ENCODE measurements around the gene OR5AN1. TPM values are rescaled to one million over a fixed set of nuclear protein-coding genes. Genes with fewer than 3 reads are reported as not detected.

Gene OR5AN1
- total and polyA plus RNA-seq, 4 donors = 0.06 to 0.25 TPM; not detected in 2

Other genes with a start within 250 kb of the OR5AN1 start
- gene FAM111A, start 216.0 kb upstream of the OR5AN1 start, total RNA-seq = 10 to 100 TPM; 20.9 to 27.0 TPM
- 1 to 10 TPM; 5.9 to 7.6 TPM for gene FAM111A, start 216.0 kb upstream of the OR5AN1 start, polyA plus RNA-seq
- 10 to 100 TPM; 10.6 to 21.4 TPM for gene DTX4, start 186.8 kb upstream of the OR5AN1 start, total RNA-seq
- 10 to 100 TPM in 1 of 2 donors, 1 to 10 TPM in 1; 7.5 to 17.9 TPM for gene DTX4, start 186.8 kb upstream of the OR5AN1 start, polyA plus RNA-seq
- gene MPEG1, start 146.0 kb upstream of the OR5AN1 start, total RNA-seq = 10 to 100 TPM; 21.1 to 27.2 TPM
- 10 to 100 TPM in 1 of 2 donors, 1 to 10 TPM in 1; 3.2 to 12.8 TPM for gene MPEG1, start 146.0 kb upstream of the OR5AN1 start, polyA plus RNA-seq
- gene OR5A2, start 67.5 kb downstream of the OR5AN1 start, total RNA-seq = not detected
- gene OR5A2, start 67.5 kb downstream of the OR5AN1 start, polyA plus RNA-seq = not detected
- gene OR5A1, start 77.6 kb downstream of the OR5AN1 start, total RNA-seq = not detected
- not detected for gene OR5A1, start 77.6 kb downstream of the OR5AN1 start, polyA plus RNA-seq
- gene OR4D6, start 98.1 kb downstream of the OR5AN1 start, total RNA-seq = not detected
- gene OR4D6, start 98.1 kb downstream of the OR5AN1 start, polyA plus RNA-seq = not detected
- not detected for gene OR4D10, start 114.4 kb downstream of the OR5AN1 start, total RNA-seq
- gene OR4D10, start 114.4 kb downstream of the OR5AN1 start, polyA plus RNA-seq = not detected
- gene OR4D11, start 144.7 kb downstream of the OR5AN1 start, total RNA-seq = not detected
- not detected for gene OR4D11, start 144.7 kb downstream of the OR5AN1 start, polyA plus RNA-seq
- not detected for gene OR4D9, start 152.6 kb downstream of the OR5AN1 start, total RNA-seq
- gene OR4D9, start 152.6 kb downstream of the OR5AN1 start, polyA plus RNA-seq = not detected